GM18873 (cell line): ENCODE measurements around the gene FAM72C.
"Not testable (repeated sequence)": the region's sequence is repeated elsewhere in the genome, so short reads cannot be mapped to it uniquely, and the experiment has no call there.

Source experiments
- ATAC-seq: cut with Tn5 transposase; IDR thresholded peaks from one replicate; pipeline ENCODE4 v1.9.1; 2021; ENCODE audit warnings: mild to moderate bottlenecking, moderate library complexity, moderate number of reproducible peaks; ENCODE audit not compliant: unreplicated experiment, low FRiP score

FAM72C gene

DNA sequence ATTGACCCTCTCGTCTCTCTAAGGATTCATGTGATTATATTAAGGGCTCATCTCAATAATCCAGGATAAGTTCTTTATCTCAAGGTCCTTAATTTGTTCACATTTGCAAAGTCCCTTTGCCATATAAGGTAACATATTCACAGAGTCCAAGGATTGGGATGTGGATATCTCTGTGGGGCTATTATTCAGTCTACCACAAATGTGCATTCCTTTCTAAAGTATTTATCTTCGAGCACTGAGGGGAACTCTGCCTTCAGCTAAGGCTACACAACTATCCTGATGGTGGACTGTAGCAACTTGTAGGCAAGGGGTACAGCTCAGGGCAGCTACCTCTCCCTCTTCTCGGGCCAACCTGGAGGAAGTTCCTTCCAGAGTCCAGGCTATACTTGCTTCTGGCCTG is 53.2 kb downstream of the FAM72C start:
- not testable (repeated sequence) for ATAC-seq

DNA sequence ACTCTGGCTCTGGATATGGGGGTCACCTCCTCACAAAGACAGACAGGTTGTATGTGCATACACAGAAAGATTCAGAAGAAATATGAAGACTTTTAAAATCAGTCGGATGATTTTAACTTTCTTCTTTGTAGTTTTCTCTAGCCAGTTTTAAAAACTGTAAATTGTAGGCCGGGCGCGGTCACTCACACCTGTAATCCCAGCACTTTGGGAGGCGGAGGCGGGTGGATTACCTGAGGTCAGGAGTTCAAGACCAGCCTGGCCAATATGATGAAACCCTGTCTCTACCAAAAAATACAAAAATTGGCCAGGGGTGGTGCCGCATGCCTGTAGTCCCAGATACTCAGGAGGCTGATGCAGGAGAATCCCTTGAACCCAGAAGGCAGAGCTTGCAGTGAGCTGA is 58.1 kb downstream of the FAM72C start:
- not testable (repeated sequence) for ATAC-seq
